HG03045 (cell line): ENCODE results near the gene LLGL1.

Experiments
- ATAC-seq: cut with Tn5 transposase; IDR thresholded peaks from one replicate; pipeline ENCODE4 v1.9.1; 2021; ENCODE audit warnings: mild to moderate bottlenecking, moderate library complexity; ENCODE audit not compliant: unreplicated experiment

Gene LLGL1

GRCh38 chr17:18267927-18268711 is 42.7 kb downstream of the LLGL1 start:
- ATAC-seq, result no peak

DNA sequence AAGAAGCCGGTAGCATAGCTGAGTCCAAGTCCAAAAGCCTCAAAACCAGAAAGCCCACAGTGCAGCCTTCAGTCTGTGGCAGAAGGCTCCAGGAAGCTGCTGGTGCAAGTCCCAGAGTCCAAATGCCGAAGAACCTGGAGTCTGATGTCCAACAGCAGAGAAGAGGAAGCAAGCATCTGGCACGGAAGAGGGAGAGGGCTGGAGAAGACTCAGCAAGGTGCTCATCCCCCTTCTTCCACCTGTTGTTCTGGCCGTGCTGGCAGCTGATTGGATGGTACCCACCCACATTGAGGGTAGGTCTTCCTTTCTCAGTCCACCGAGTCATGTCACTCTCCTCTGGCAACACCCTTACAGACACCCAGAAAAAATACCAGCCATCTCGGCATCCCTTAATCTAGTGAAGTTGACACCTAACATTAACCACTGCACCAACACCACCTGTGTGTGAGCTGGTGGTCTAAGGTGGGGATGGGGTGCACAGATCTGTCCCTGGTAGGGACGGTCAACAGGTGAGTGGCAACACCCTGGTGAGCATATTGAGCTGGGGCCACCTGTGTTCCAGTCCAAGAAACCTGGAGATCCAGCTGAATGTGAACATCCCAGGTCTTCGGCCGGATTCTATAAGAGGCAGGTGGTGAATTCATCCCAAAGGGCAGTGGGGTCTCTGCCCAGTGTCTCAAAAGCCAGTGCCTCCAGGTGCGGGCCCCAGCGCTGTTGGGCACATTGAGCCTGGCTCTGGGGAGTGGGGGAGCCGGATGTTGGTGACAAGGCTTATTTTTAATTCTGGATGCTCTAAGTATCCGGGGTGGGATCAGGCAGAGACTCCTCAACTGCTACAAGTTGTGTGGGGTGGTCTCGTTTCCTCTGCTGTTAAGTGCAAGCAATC is 44.9 kb downstream of the LLGL1 start:
- ATAC-seq, result no peak

DNA sequence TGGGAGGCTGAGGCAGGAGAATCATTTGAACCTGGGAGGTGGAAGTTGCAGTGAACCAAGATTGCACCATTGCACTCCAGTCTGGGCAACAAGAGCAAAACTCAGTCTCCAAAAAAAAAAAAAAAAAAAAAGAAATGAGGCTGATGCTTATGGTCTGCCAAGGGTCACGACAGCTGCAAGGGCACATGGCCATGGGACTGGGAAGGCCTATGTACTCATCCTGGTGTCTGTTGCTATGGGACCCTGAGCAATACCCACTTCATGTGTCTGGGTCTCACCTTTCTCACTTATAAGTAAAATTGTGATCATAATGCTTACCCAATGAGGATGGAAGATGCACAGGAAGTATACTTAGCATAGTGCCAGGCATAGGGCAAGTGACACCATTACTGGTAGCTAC is 51.6 kb downstream of the LLGL1 start:
- ATAC-seq, result no peak

DNA sequence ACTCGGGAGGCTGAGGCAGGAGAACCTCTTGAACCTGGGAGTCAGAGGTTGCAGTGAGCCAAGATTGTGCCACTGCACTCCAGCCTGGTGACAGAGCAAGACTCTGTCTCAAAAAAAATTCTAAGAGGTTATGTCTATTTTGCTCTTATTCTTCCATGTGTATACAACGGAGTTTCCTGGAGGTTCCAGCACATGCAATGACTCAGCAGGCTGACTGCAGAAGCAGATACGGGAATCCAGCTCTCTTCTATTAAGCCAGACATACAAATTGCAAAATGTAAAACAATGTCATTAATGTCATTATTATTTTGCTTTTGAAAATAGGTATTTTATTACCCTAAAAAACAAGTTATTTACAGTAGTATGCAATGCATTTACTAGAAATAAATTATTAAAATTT is 53.4 kb downstream of the LLGL1 start:
- no peak for ATAC-seq

DNA sequence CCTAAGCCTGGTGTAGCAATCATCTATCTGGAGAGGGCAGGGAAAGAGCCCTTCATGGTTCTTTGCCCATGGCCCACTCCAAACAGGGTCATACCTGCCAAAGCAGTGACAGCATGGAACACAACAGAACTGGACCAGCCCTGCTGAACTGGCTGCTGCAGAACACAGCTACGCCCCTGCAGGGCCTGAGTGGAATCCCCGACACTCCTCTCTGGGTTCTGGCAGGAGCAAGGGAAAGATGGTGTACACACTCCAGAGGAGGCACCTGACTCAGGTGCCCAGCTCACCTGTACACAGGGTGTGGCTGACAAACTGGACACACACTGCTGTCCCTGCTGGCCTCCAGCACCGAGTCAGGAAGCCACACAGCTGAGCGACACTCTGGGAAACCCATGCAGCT is 54.8 kb downstream of the LLGL1 start:
- ATAC-seq, result no peak

- ATAC-seq, result no peak
These were observed 55.4 kb downstream of the LLGL1 start for GRCh38 chr17:18280766-18281371.

DNA sequence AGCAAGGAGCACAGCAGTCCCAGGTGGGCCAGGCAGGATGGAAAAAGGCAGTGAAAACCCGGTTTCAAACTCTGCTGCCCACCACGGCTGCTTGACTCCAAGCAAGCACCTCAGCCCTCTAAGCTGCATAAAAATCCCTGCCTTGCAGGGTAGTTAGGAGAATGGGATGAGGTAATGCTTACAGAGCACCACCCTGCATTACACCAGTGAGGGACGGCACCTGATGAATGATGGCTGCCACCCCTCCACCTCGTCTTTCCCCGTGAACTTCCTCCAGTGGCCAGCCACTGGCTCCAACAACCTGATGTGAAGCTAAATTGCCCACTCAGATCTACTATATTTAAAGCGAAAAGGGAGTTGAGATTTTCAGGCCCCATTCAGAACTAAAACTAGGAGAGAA is 56.4 kb downstream of the LLGL1 start:
- ATAC-seq, result no peak

DNA sequence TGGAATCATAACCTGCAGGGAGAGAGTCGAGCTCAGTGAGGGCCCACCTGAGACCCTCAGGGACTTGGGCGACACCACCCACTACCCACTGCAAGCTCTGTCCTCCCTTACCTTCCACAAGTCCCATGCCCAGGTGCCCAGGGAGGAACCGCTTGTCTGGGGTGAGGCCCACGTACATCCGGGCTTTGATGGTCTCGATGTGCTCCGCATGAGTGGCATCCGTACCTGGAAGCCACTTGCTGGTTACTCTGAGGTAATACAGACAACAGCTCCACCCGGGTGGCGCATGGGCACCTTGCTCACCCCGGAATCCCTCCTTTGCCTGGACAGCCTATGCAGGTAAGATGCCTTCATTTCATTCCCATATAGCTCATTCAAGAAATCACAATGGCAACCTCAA is 59.9 kb downstream of the LLGL1 start:
- ATAC-seq, result no peak

DNA sequence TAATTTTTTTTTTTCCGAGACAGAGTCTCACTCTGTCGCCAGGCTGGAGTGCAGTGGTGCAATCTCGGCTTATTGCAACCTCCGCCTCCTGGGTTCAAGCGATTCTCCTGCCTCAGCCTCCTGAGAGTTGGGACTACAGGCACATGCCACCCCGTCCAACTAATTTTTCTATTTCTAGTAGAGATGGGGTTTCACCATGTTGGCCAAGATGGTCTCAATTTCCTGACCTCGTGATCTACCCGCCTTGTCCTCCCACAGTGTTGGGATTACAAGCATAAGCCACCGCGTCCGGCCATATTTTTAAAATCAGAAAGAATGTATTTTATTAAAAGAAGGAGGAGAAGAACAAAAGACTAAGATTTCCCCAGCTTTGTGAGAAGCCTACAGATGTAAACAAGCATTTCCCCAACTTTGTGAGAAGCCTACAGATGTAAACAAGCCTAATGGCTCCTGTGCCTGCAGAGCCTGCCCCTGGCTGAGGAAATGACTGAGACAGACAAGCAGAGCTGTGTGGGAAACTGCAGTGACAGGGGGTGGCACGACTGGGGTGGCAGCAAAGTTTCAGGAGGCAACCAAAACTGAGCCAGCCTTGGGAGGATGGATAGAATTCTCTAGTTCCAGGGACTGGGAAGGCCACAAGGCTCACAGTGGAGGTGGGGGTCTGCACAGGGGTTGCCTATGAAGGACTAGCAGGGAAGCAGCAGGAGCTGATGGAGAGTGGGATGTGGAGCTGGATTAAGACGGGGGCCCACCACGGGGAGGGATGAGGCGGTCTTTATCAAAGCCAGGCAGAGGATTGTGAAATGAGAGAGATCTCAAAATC is 66.5 kb downstream of the LLGL1 start:
- ATAC-seq, result no peak
